ENCODE measurements around the gene PRIMA1. TPM values are rescaled to one million over a fixed set of nuclear protein-coding genes. Genes with fewer than 3 reads are reported as not detected.

PRIMA1 gene
- total and polyA plus RNA-seq, 10 of the 15 experiments (the other 5 are each of a cell fraction or from before 2014, with no cell fraction given), result not detected

GRCh38 chr14:93712079-93712837 is 76.0 kb downstream of the PRIMA1 start:
- H3K9ac ChIP-seq (ENCODE audit: control insufficient read depth, insufficient read depth, low read length), result no peak overlapping the region
- no peaks in the 10 kb centered on the region for H3K9me3 ChIP-seq (replicated peaks; ENCODE audit: control insufficient read depth, insufficient read depth, low read length)
- SMC1A ChIA-PET (ENCODE audit: uncharacterized antibody, unreplicated experiment), result interaction anchor here (1.2 kb wide), 1 partner anchor 13 kb away, joined by 3 read pairs; no protein-coding TSS in a partner anchor
- no peak overlapping the region for H3K4me3 ChIP-seq
- H4K20me1 ChIP-seq (ENCODE audit: control insufficient read depth, insufficient read depth), result no peaks in the 10 kb centered on the region
- no peak overlapping the region for H3K27ac ChIP-seq (ENCODE audit: control insufficient read depth, insufficient read depth)
- no peaks in the 10 kb centered on the region for H3K36me3 ChIP-seq (ENCODE audit: control insufficient read depth in 2 of 2, insufficient read depth in 2 of 2, low read length in 1 of 2)
- WGBS (ENCODE audit: insufficient coverage, insufficient replicate concordance, low lambda C conversion rate, missing lambda C conversion rate), result 5% methylated on average over 9 of the region's 9 CpGs
- no peaks in the 10 kb centered on the region for H3K79me2 ChIP-seq (ENCODE audit: control insufficient read depth, insufficient read depth, low read length)
- CTCF ChIA-PET, result no interaction called here
- no peaks in the 10 kb centered on the region for H3K4me1 ChIP-seq (ENCODE audit: control insufficient read depth, insufficient read depth, low read length)
- POLR2A ChIA-PET, result no interaction called here
- DNase-seq (ENCODE audit: low read depth, low spot score) (no peak), ATAC-seq (no peak), FAIRE-seq (no peak)
- in situ Hi-C loops (cut with MboI) (no loop called here), intact Hi-C loops (cut with micrococcal nuclease; ENCODE audit: unreplicated experiment) (no loop called here)
- no TSS peak for BruUV-seq (replicated peaks)
- H3K27me3 ChIP-seq (replicated peaks in 1 of 2; ENCODE audit: control insufficient read depth in 2 of 2, insufficient read depth in 2 of 2, low read length in 1 of 2), result no peaks in the 10 kb centered on the region; a peak in 1 of 4 replicates
- RAD21 ChIA-PET (ENCODE audit: unreplicated experiment), result no interaction called here
- H3K4me2 ChIP-seq (ENCODE audit: control insufficient read depth, insufficient read depth), result no peak overlapping the region
- H2AFZ ChIP-seq (ENCODE audit: control insufficient read depth, low read depth, low read length), result no peak overlapping the region
- no peak for TF ChIP-seq SREBF2 (IDR thresholded peaks at IDR 0.05; ENCODE audit: low read length)
- no peak for TF ChIP-seq MYB (IDR thresholded peaks at IDR 0.05; ENCODE audit: borderline replicate concordance, low read depth, low read length)
- TF ChIP-seq MLLT1 (IDR thresholded peaks at IDR 0.05), result no peak
- no peak for TF ChIP-seq IKZF2 (IDR thresholded peaks at IDR 0.05)
- TF ChIP-seq NFYA (IDR thresholded peaks at IDR 0.05; ENCODE audit: borderline replicate concordance, low read depth, low read length), result no peak
- no peak for TF ChIP-seq PML (IDR thresholded peaks at IDR 0.05; ENCODE audit: low read length)
- no peak for TF ChIP-seq BMI1 (IDR thresholded peaks at IDR 0.05; ENCODE audit: borderline replicate concordance)
- TF ChIP-seq ZNF274 (IDR thresholded peaks at IDR 0.05; ENCODE audit: insufficient read depth, insufficient read length), result no peak

Data from GM12878 (cell line).